ENCODE data around the gene PRKAG3.
"Not testable (repeated sequence)": the region's sequence is repeated elsewhere in the genome, so short reads cannot be mapped to it uniquely, and the experiment has no call there.

Gene PRKAG3

DNA sequence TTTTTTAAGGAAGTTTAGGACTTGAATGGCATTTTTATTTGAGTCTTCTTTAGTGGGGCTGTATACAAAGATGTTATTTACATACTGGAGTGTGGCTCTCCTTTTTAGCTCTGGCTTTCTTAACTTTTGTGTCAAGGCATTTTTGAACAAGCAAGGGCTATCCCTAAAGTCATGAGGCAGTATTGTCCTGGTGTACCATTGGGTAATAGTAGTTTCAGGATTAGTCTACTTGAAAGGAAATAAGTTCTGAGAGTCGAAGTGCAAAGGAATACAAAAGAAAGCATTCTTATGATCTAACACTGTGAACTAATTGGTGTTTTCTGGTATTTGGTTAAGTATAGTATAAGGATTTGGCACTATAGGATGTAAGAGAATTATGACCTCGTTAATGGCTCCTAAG lies 51.6 kb downstream of the PRKAG3 start:
- DNase-seq = no peak

GRCh38 chr2:218777276-218777990 lies 54.2 kb downstream of the PRKAG3 start:
- DNase-seq = no peak

- DNase-seq = no peak
Observed at GRCh38 chr2:218776488-218776887, 55.1 kb downstream of the PRKAG3 start.

DNA sequence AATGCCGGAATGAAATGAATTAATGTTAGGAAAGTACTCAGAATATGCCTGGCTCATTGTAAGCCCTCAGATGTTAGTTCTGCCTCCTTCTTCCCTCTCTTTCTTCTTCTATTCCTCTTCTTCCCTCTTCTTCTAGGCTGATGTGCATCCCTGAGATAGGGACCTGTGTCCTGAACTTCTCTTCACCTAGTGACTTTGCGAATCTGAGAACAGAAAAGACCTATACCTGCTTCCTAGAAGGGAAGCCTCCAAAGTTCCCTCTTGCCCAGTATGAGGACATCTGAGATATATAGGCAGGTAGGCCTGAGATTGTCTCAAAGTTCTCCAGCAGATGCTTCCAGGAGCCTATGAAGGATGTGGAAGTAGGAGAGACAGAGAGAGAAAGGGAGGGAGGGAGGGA lies 57.7 kb downstream of the PRKAG3 start:
- no peak for DNase-seq

GRCh38 chr2:218772759-218773158 lies 58.8 kb downstream of the PRKAG3 start:
- not testable (repeated sequence) for DNase-seq

All from NCI-H510A treated with DMSO at 0.1 percent for 48 hours (cell line).